HG02642 (cell line): ENCODE measurements around the gene EFNA2.
A peak's percentile ranks its signal among the peaks of the same experiment; 100 is the strongest.
"Not testable (repeated sequence)": the region's sequence is repeated elsewhere in the genome, so short reads cannot be mapped to it uniquely, and the experiment has no call there.

ENCODE experiments used
- ATAC-seq: cut with Tn5 transposase; IDR thresholded peaks from one replicate; pipeline ENCODE4 v1.9.1; 2021; ENCODE audit warnings: mild to moderate bottlenecking; ENCODE audit not compliant: unreplicated experiment, poor library complexity

The EFNA2 gene

DNA sequence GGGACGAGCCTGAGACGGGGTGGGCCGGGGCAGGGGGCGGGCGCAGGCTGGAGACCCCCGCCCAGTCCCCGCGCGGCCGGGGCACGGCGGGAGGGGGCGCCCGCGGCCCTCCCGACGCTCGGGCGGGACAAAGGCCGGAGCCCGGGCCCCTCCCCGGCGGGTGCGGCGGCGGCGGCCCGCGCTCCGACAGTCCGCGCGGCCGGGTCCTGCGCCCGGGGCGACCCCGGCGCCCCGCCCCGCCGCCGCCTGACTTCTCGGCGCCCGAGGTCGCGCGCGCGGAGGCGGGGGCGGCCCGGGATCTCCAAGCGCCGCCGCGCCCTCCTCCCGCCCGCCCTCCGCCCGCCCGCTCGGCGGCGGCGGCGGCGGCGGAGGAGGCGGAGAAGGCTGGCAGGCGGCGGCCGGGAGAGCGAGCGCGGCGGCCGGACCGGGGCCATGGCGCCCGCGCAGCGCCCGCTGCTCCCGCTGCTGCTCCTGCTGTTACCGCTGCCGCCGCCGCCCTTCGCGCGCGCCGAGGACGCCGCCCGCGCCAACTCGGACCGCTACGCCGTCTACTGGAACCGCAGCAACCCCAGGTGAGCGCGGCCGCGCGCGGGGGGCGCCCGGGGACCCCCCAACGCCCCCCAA, at the start of gene EFNA2:
EFNA2 (plus strand) TSS at position 137 of the 624 bp plus-strand sequence; CDS start at position 433, 296 bp downstream.
- ATAC-seq, result no peak

DNA sequence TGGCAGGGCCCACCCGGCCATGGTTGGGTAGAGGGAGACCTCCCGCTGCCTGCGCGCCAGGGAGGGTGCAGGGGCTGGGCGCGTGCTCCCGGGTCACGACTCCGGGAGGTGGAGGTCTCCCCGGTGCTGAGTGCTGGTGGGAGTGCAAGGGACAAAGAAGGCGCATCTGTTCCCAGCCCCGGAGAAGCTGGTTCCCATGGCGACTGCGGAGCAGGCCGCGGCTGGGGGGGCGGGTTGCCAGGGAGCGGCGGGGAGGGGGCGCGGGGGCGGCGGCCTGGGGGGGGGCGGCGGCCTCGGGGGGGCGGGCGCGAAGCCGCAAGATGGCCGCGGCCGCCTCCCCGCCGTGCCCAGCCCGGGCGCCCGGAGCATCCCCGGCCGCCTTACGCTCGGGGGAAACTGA, 49.1 kb upstream of the EFNA2 start:
- no peak for ATAC-seq

DNA sequence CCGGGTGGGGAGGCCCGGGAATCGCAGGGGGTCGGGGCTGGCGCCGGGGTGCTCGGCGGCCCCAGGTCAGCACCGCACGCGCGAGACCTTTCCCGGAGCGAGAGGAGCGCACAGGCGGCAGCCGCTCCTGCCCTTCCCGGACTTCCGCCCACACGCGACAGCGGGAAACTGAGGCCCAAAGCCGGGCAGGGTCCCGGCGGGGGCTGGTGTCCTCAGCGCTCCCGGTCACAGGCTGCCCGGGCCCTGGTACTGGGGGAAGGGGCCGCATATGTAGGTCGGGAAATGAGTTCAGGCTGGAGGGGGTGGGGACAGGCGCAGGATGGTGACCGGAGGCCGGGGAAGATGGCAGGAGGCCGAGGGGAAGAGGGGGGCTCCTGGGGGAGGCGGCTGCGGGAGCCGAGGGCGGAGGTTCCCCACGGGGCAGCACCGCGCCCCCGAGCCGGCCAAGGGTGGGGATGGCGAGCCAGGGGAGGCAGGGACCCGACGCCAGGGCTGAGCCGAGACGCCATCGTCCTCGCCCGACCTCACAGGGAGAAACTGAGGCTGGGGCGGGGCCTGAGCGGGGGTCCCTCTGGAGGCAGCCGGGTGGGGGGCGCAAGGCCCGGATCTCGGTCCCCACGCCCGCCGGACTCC, 48.5 kb upstream of the EFNA2 start:
- no peak for ATAC-seq

DNA sequence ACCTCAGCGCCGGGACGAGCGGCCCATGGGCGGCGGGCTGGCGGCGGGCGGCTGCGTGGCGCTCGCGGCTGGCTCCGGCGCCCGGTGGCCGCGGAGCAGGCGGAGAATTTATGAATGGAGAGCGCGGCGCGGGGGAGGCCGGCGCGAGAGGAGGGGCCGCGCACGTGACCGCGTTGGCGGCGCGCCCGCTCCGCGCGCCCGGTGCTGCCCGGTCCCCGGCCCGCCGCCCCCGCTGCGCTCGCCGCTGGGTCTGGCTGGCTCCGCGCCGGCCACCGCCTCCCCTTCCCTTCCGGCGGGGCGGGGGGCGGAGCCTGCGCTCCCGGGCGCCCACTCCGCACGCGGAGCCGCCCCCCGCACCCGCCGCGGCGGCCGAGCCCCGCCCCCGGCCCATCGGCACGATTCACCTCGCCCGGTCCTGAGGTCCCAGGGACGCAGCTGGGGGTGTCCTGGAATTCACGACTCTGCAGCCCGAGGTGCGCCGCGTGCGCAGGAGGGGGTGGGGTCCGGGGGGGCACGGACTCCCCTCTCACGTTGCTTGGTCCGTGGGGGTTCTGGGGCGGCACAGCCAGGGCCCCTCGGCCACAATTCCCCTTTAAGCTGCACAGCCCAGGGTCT, 47.8 kb upstream of the EFNA2 start, which contains the start of gene CBARP:
CBARP (minus strand) TSS at position 252 of the 615 bp plus-strand sequence. CDS start 1,905 bp downstream, outside the sequence.
- ATAC-seq, result no peak

DNA sequence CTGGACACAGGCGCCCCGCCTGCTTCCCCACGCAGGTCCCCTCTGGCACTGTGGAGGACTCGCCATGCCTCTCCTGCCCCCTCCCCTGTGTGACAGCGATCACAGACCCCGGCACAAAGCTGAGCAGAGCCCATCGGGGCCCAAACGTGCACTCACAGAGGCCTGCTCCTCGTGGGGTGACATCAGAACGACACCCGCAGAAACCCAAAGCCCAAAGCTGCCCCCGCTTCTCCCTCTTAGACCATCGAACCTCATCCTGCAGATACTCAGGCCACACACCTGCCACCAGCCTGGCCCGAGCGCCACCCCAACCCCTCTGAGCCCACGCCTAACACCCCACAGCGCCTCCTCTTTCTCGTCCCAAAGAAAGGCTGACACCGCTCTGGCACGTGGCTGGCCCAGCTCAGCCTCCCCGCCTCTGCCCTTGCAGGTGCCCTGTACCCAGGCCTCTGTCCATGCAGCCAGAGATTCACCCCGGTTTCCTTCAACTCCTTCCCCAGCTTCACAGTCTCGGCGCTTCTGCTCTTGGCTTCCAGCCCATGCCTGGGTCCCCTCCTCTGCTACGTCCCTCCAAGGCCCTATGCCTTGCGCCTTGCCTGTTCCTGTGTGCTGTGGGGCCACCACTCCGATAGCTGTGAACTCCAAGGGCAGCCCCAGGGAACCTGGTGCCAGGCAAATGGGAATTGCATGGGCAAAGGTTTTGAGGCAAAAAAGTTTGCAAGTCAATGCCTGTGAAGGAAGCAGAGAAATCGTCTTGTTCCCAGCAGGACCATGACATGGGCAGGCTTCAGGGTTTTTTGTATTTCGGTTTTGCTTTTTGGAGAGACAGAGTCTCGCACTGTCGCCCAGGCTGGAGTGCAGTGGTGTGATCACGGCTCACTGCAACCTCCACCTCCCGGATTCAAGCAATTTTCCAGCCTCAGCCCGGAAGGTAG, 47.0 kb upstream of the EFNA2 start:
- no peak for ATAC-seq

DNA sequence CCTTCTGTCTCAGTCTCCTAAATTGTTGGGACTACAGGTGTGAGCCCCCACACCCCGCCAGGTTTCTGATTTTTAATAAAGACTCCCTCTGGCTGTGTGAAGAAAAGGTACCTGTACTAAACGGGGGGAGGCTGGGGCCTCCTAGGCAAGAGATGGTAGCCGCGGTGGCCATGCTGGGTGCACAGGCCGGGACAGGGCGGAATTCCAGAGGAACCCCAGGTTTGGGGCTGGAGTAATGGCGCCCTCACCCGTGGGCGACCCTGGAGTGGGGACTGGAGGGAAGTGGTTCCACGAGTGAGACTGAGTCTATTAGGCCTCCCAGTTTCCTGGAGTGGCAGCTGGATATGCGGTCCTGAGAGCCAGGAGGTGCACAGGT, 46.3 kb upstream of the EFNA2 start:
- ATAC-seq, result no peak

DNA sequence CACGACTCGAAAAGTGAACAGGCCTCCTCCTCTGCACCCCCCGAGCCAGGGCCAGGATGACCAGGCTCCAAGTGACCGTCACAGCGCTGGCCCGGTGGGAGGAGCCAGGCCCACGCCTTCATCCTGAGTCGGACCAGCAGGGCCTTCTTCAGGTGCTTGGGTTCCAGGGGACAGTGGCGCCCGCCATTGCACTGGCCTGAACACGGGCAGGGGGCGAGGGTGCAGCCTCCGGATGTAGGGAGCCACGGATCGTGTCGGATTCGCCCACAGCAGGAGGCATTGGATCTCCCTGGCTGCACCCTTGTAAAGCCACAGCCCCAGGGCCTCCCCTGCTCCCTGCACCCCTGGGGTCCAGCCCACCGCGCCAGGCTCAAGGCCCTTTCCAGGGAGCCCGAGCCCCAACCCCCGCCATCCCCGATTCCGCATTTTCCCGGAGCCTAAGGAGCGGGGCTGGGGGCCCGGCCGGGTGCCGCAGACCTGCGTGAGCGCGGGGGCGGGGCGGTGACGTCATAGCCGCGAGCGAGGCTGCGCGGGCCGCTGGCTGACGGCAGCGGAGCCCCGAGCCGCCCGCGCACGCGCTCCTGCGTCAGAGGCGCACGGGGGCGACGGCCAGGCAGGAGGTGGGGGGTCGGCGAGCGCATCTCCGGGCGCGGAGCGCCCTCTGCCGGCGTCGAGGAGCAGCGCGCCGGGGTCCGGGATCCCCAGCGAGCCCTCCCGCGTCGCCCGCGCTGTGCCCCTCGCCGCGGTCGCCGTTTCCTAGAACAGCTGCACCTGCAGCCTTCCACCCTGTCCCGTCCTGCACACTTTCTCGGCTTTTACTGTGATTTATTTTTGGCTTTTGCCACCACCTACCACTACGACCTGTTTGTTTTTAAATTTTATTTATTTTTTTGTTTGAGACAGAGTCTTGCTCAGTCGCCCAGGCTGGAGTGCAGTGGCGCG, 45.6 kb upstream of the EFNA2 start:
- ATAC-seq, result peak; percentile 43

DNA sequence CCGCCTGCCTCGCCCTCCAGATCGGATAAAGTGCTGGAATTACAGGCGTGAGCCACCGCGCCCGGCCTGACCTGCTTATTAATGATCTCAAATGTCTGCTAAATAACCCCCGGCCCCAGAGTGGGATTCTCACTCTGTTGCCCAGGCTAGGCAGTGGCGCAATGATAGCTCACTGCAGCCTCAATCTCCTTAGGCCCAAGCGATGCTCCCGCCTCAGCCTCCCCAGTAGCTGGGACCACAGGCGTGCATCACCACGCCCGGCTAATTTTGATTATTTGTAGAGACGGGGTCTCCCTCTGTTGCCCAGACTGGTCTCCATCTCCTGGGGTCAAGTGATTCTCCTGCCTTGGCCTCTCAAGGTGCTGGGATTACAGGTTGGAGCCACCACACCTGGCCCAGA, 44.7 kb upstream of the EFNA2 start:
- ATAC-seq, result no peak

DNA sequence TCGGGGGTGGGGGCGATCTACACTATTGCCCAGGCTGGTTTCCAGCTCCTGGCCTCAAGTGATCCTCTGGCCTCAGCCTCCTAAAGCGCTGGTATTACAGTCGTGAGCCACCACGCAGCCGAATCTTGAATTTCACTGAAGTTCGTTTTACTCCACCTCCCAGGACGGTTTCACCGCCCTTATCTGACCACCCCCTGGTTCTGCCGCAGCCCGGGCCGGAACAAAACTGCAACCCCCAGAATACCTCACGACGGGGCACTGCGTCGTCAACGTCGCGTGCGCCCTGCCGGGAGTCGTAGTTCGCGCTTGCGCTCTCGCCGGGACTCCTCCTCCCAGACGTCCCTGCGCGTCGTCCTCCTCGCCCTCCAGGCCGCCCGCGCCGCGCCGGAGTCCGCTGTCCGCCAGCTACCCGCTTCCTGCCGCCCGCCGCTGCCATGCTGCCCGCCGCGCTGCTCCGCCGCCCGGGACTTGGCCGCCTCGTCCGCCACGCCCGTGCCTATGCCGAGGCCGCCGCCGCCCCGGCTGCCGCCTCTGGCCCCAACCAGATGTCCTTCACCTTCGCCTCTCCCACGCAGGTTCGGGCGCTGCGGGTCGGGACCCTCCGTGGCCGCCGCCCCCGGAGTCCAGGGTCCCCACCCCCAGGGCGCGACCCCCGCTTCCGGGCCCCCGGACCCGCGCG, 44.1 kb upstream of the EFNA2 start, which contains the start of gene ATP5F1D:
ATP5F1D (plus strand) TSS at position 335 of the 679 bp plus-strand sequence; CDS start at position 435, 100 bp downstream.
- peak; percentile 58 for ATAC-seq

DNA sequence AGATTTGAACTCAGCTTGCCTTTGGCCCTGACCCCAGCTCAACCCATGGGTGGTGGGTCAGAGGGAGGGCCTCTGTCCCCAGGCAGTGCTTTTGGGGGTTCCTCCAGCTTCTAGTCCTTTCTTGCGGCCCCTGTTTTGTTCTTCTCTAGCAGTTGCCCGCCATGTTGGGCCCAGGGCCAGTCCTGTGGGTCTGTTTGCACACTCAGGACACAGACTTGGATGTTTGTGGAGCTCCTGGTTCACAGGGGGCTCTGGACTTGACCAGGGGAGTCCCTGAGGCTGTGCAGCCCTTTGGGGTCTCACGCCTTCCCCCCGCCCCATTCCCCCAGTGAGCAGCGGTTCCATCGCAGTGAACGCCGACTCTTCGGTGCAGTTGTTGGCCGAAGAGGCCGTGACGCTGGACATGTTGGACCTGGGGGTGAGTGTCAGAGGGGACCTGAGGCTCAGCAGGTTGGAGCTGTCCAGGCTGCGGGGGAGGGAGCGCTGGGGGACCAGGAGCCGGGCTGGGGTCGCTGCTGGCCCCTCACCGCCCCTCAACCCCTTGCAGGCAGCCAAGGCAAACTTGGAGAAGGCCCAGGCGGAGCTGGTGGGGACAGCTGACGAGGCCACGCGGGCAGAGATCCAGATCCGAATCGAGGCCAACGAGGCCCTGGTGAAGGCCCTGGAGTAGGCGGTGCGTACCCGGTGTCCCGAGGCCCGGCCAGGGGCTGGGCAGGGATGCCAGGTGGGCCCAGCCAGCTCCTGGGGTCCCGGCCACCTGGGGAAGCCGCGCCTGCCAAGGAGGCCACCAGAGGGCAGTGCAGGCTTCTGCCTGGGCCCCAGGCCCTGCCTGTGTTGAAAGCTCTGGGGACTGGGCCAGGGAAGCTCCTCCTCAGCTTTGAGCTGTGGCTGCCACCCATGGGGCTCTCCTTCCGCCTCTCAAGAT, 41.6 kb upstream of the EFNA2 start:
- ATAC-seq, result no peak

DNA sequence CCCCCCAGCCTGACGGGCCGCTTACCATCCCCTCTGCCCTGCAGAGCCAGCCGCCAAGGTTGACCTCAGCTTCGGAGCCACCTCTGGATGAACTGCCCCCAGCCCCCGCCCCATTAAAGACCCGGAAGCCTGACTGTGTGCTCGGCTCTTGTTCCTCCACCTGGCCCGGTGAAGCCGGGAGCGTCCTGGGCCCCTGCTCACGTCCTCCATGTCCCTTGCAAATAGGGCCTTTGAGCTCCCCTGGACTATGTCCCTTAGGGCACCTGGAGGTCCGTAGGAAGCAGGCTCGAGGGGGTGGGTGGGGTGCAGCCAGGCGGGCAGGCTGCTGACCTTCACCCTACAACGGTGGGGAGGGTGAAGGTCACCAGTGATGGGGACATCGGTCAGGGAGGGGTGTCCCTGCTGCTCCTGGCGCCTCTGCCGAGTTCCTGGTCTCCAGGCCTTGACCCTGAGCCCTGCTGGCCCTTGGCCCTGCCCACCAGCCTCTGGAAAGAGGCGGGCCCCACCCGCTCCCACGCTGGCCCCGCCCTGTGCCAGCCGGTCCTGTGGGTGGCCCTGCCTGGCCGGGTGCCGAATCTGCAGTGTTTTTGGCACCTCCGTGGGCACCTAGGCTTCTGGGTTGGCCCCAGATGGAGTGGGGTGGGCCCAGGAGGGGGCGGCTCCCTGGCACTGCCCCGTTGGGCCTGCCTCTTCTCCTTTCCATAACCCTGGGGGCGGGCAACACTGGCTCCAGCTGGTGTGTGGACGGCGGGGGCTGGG, 40.8 kb upstream of the EFNA2 start:
- ATAC-seq, result no peak

DNA sequence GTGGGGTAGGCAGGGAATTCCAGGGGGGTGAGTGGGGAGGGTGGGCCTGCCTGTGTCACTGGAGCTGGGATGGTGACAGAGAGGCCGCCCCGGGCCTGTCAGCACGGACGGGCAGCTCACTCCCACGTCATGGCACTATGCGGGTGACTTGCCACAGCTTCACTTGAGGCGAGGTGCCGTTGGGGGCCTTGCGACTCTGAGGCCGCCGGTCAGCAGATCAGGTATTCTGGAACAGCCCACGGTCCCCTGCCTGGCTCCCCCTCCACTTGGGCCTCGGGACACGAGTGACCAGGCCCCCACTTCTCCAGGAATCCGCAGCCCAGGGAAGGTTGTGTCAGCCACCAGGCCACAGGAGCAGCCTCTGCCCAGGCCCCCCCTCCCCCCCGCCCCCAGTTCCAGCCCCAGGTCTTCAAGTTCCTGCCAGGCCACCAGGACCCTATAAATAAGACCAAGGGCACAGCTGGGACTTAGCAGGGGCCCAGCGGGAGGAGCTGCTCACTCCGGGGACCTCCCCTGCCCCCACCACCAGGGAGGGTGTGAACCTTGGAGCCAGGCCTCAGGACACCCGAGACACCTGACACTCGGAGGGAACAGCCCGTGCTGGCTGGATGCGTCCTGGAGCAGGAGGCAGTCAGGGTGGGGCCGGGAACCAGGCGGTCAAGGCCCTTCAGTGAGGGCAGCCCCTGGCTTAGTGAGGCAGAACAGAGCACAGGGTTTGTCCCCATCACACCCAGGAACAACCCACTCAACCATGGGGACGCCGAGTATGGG, 40.0 kb upstream of the EFNA2 start:
- no peak for ATAC-seq

DNA sequence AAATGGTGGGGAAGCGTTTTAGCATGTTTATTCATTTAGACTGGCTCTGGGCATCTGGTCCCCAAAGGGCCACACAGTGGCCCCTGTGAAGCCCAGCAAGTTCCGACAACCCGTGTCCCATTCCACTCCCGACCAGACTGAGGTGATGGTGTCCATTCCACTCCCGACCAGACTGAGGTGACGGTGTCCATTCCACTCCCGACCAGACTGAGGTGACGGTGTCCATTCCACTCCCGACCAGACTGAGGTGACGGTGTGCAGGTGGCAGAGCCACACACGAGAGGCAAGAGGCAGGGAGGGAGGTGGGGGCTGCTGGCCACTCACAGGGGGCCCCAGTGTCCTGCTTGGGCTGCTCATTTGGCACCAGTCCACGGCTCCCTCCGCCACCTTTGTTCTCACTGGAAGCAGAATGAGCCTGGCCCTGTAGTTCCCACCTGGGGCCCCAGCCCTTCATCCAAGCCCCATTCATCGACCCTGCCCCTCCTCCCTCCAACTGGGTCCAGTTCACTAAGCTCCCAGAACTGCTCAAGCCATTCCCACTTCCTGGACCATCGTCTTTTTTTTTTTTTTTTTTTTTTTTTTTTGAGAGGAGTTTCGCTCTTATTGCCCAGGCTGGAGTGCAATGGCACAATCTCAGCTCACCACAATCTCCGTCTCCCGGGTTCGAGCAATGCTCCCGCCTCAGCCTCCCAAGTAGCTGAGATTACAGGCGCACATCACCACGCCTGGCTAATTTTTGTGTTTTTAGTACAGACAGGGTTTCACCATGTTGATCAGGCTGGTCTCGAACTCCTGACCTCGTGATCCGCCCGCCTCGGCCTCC, 39.2 kb upstream of the EFNA2 start:
- not testable (repeated sequence) for ATAC-seq

DNA sequence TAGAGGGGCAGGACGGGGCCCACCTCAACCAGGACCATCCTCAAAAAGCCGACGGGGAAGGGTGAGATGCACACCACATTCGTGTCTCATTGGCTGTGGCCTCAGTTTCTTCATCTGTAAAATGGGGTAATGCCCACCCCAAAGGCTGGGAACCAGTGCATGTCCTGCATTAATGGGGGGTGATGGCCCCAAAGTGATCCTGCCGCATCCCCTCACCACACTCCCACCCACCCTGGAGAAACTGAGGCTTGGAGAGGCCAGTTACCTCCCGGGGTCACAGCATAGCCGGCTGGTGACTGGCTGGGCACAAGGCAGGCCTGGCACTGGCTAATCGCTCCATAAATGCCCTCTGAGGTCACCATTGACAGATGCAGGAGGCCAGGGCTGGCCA, 37.9 kb upstream of the EFNA2 start:
- no peak for ATAC-seq

DNA sequence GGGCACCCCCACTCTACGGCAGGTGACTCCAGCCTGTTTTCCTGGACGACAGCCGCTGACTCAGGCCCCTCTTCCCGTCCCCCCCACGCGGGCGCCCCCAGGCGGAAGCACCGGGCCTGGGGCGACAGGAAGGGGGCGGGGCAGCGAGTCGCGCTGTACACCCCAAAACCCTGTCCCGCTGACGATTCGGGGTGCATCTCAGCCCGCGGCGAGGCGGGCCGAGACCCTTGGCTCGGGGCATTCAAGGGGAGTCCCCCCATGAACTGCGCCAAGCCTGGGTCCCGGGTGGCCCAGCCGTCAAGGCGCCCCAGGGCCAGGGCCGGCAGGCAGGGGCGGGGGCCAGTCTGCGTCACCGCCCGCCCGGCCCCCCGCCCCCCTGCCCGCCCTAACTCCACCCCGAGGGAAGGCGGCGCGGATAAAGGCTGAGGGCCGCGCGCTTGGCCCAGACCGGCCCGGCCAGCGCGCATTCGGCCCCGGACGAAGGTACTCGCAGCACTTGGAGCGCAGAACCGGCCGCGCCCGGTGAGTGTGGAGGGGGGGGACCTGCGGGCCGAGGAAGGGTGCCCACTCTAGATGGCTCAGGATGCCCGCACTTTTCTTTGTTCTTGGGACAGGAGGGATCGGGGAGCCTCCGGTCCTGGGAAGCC, 37.4 kb upstream of the EFNA2 start, which contains the start of gene MIDN:
MIDN (plus strand) TSS at position 445 of the 647 bp plus-strand sequence. CDS start 1,714 bp downstream, outside the sequence.
- ATAC-seq, result peak; percentile 13
